Activated CD4-positive, alpha-beta T cell treated with anti-CD3 and anti-CD28 coated beads for 1 hour (primary cell): Measurements from ENCODE around the gene OR6C75.
"Not testable (repeated sequence)": the region's sequence is repeated elsewhere in the genome, so short reads cannot be mapped to it uniquely, and the experiment has no call there.

Experiments used
- DNase-seq: peaks from one replicate; pipeline ENCODE4 v3.0.0-alpha.2; 2020

Gene OR6C75

GRCh38 chr12:55362675-55363074 lies at the start of gene OR6C75:
Gene OR6C75, plus strand, starts transcription at chr12:55362975. Its CDS starts 2,136 bp downstream, at chr12:55365111.
- no peak for DNase-seq

GRCh38 chr12:55314043-55314442 lies 48.7 kb upstream of the OR6C75 start, which contains the start of gene OR6C1:
Gene OR6C1, plus strand, starts transcription at chr12:55314343. Its CDS starts 6,257 bp downstream, at chr12:55320600.
- DNase-seq: no peak

- DNase-seq: no peak
Measured at GRCh38 chr12:55320201-55320600, 42.6 kb upstream of the OR6C75 start.

- not testable (repeated sequence) for DNase-seq
Measured at GRCh38 chr12:55325801-55326200, 37.0 kb upstream of the OR6C75 start.

- no peak for DNase-seq
Measured at GRCh38 chr12:55330446-55330845, 32.3 kb upstream of the OR6C75 start, which contains the start of gene OR6C3. Gene OR6C3, plus strand, starts transcription at chr12:55330746. Its CDS starts 955 bp downstream, at chr12:55331701.

- DNase-seq: no peak
Measured at GRCh38 chr12:55336002-55336401, 26.8 kb upstream of the OR6C75 start.

GRCh38 chr12:55355338-55355737 lies 7.4 kb upstream of the OR6C75 start:
- DNase-seq: not testable (repeated sequence)

- DNase-seq: no peak
Measured at GRCh38 chr12:55365086-55365485, 2.3 kb downstream of the OR6C75 start.

- no peak for DNase-seq
Measured at GRCh38 chr12:55372521-55372920, 9.7 kb downstream of the OR6C75 start.

GRCh38 chr12:55385891-55386290 lies 23.1 kb downstream of the OR6C75 start:
- no peak for DNase-seq

GRCh38 chr12:55392032-55392795 lies 29.4 kb downstream of the OR6C75 start:
- no peak for DNase-seq

GRCh38 chr12:55396326-55396725 lies 33.6 kb downstream of the OR6C75 start:
- DNase-seq: no peak

GRCh38 chr12:55400229-55400628 lies 37.5 kb downstream of the OR6C75 start, which contains the start of gene OR6C65:
Gene OR6C65, plus strand, starts transcription at chr12:55400529. Its CDS starts 0 bp downstream, at chr12:55400529.
- DNase-seq: no peak

GRCh38 chr12:55407866-55408265 lies 45.1 kb downstream of the OR6C75 start:
- no peak for DNase-seq

- DNase-seq: not testable (repeated sequence)
Measured at GRCh38 chr12:55409133-55409532, 46.4 kb downstream of the OR6C75 start.

GRCh38 chr12:55412138-55412537 lies 49.4 kb downstream of the OR6C75 start:
- DNase-seq: not testable (repeated sequence)

GRCh38 chr12:55413498-55414388 lies 51.0 kb downstream of the OR6C75 start:
- not testable (repeated sequence) for DNase-seq

GRCh38 chr12:55414396-55414823 lies 51.6 kb downstream of the OR6C75 start:
- not testable (repeated sequence) for DNase-seq

GRCh38 chr12:55414889-55415288 lies 52.1 kb downstream of the OR6C75 start:
- not testable (repeated sequence) for DNase-seq

GRCh38 chr12:55416961-55417360 lies 54.2 kb downstream of the OR6C75 start:
- no peak for DNase-seq
